Parathyroid adenoma (tissue), 2 donors: ENCODE measurements around the gene CEP44.
"Not testable (repeated sequence)": the region's sequence is repeated elsewhere in the genome, so short reads cannot be mapped to it uniquely, and the experiment has no call there.

Experiments
- H2AFZ ChIP-seq: fragments of 300-600 bp; sonication (generic); one replicate; pipeline ENCODE4 v1.7.0; 2017; ENCODE audit warnings: antibody characterized with exemption, mild to moderate bottlenecking
- H3K27ac ChIP-seq: fragments of 300-600 bp; sonication (generic); one replicate; pipeline ENCODE4 v1.7.0; 2017
- H3K27me3 ChIP-seq: fragments of 300-600 bp; sonication (generic); one replicate; pipeline ENCODE4 v1.7.0; 2017; ENCODE audit warnings: low read length; ENCODE audit not compliant: control insufficient read depth, insufficient read depth
- H3K36me3 ChIP-seq: fragments of 300-600 bp; sonication (generic); one replicate; pipeline ENCODE4 v1.7.0; 2017; ENCODE audit warnings: low read length; ENCODE audit not compliant: control insufficient read depth, insufficient read depth
- H3K4me1 ChIP-seq: fragments of 300-600 bp; sonication (generic); one replicate; pipeline ENCODE4 v1.7.0; 2017; ENCODE audit warnings: control low read depth
- H3K4me2 ChIP-seq: fragments of 300-600 bp; sonication (generic); one replicate; pipeline ENCODE4 v1.7.0; 2017; ENCODE audit warnings: low read length
- H3K4me3 ChIP-seq: fragments of 300-600 bp; sonication (generic); one replicate; pipeline ENCODE4 v1.7.0; 2017; ENCODE audit warnings: low read depth, low read length
- H3K79me2 ChIP-seq: fragments of 300-600 bp; sonication (generic); one replicate; pipeline ENCODE4 v1.7.0; 2017; ENCODE audit warnings: control low read depth
- H3K9ac ChIP-seq: fragments of 300-600 bp; sonication (generic); one replicate; pipeline ENCODE4 v1.7.0; 2017; ENCODE audit warnings: mild to moderate bottlenecking
- H3K9me3 ChIP-seq: fragments of 300-600 bp; sonication (generic); one replicate; pipeline ENCODE4 v1.7.0; 2017; ENCODE audit warnings: low read length; ENCODE audit not compliant: control insufficient read depth
- TF ChIP-seq, protein P1 (sequence below): fragments of 300-600 bp; sonication (generic); IDR thresholded peaks from one replicate; pipeline ENCODE4 v1.7.0; 2017; ENCODE audit warnings: antibody characterized with exemption, mild to moderate bottlenecking
- donor health status: primary hyperparathyroidism.

Gene CEP44

DNA sequence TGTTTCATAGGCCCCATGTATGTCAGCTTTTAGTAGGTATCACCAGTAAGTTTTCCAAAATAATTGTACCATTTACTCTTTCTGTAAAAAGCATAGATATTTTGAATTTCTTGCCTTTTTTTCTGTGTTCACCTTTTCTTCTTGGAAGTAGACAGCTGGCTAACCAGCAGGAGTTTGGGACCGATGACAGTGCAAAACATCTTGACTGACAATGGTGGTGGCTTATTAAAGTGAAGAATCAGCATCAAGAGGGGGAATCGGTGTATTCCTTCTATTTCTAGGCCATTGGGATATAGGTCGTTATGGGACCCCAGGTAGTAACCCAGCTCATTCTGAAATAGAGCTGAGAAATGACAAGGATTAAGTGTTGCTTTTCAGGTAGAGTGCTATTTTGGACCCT lies 3.2 kb downstream of the CEP44 start:
- Histone ChIP-seq H3K4me3 (no peak overlapping the region), H3K27ac (no peak overlapping the region), H3K9me3 (no peaks in the 10 kb centered on the region), H3K4me2 (no peak overlapping the region), H3K27me3 (no peaks in the 10 kb centered on the region), H3K9ac (no peak overlapping the region), H3K79me2 (peaks cover 9% of the 10 kb centered on the region), H3K4me1 (no peaks in the 10 kb centered on the region), H3K36me3 (no peaks in the 10 kb centered on the region), H2AFZ (no peak overlapping the region)
- TF ChIP-seq, protein P1, sequence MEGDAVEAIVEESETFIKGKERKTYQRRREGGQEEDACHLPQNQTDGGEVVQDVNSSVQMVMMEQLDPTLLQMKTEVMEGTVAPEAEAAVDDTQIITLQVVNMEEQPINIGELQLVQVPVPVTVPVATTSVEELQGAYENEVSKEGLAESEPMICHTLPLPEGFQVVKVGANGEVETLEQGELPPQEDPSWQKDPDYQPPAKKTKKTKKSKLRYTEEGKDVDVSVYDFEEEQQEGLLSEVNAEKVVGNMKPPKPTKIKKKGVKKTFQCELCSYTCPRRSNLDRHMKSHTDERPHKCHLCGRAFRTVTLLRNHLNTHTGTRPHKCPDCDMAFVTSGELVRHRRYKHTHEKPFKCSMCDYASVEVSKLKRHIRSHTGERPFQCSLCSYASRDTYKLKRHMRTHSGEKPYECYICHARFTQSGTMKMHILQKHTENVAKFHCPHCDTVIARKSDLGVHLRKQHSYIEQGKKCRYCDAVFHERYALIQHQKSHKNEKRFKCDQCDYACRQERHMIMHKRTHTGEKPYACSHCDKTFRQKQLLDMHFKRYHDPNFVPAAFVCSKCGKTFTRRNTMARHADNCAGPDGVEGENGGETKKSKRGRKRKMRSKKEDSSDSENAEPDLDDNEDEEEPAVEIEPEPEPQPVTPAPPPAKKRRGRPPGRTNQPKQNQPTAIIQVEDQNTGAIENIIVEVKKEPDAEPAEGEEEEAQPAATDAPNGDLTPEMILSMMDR: no peak

DNA sequence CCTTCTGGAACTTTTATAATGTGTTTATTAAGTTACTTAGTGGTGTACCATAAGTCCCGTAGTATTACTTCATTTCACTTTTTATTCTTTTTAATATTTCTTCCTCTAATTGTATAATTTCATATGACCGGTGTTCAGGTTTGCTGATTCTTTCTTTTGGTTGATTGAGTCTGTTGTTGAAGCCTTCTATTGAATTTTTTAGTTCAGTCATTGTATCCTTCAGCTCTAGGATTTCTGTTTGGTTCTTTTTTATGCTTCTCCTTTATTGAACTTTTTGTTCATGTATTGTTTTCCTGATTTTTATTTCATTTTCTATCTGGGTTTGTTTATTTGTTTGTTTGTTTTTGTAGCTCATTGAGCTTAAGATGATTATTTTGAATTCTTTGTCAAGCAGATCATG lies 8.8 kb downstream of the CEP44 start:
- Histone ChIP-seq H3K9me3 (no peaks in the 10 kb centered on the region), H3K79me2 (peaks cover 6% of the 10 kb centered on the region), H3K9ac (no peak overlapping the region), H3K27ac (no peak overlapping the region), H3K4me2 (no peak overlapping the region), H3K36me3 (no peaks in the 10 kb centered on the region), H3K27me3 (no peaks in the 10 kb centered on the region), H2AFZ (no peak overlapping the region), H3K4me3 (no peak overlapping the region), H3K4me1 (no peaks in the 10 kb centered on the region)
- TF ChIP-seq, protein P1: no peak

DNA sequence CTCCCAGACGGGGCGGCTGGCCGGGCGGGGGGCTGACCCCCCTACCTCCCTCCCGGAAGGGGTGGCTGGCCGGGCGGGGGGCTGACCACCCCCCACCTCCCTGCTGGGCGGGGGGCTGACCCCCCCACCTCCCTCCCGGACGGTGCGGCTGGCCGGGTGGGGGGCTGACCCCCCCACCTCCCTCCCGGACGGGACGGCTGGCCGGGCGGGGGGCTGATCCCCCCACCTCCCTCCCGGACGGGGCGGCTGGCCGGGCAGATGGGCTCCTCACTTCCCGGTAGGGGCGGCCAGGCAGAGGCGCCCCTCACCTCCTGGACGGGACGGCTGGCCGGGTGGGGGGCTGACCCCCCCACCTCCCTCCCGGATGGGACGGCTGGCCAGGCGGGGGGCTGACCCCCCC lies 10.9 kb downstream of the CEP44 start:
- not testable (repeated sequence) for H3K79me2 ChIP-seq, H3K27me3 ChIP-seq, H2AFZ ChIP-seq, H3K4me3 ChIP-seq, H3K9me3 ChIP-seq, H3K9ac ChIP-seq, H3K4me2 ChIP-seq, H3K4me1 ChIP-seq, H3K36me3 ChIP-seq, H3K27ac ChIP-seq

DNA sequence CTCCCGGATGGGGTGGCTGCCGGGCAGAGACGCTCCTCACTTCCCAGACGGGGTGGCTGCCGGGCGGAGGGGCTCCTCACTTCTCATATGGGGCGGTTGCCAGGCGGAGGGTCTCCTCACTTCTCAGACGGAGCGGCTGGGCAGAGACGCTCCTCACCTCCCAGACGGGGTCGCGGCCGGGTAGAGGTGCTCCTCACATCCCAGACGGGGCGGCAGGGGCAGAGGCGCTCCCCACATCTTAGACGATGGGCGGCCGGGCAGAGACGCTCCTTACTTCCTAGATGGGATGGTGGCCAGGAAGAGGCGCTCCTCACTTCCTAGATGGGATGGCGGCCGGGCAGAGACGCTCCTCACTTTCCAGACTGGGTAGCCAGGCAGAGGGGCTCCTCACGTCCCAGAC lies 11.4 kb downstream of the CEP44 start:
- not testable (repeated sequence) for H3K27ac ChIP-seq, H3K4me3 ChIP-seq, H3K4me2 ChIP-seq, H3K79me2 ChIP-seq, H3K9ac ChIP-seq, H3K27me3 ChIP-seq, H3K4me1 ChIP-seq, H3K9me3 ChIP-seq, H2AFZ ChIP-seq, H3K36me3 ChIP-seq

DNA sequence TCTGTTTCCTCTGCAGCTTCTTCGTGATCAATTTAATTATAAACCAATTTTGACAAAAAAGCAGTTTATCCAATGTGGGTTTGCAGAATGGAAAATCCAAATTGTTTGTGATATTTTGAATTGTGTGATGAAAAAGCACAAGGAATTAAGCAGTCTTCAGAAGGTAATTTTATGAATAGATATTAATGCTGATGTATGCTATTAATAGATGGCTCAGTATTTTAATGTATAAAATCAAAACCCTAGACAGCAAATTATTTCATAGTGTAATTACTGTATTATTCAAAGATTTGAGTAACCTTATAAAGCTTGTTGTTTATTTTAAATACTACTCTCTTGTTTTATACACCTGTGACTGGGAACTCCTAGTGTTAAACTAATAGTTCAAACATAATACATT lies 20.0 kb downstream of the CEP44 start:
- H3K36me3 ChIP-seq: no peaks in the 10 kb centered on the region
- no peak overlapping the region for H3K4me3 ChIP-seq
- H3K27me3 ChIP-seq: no peaks in the 10 kb centered on the region
- H3K9me3 ChIP-seq: no peaks in the 10 kb centered on the region
- H3K27ac ChIP-seq: no peak overlapping the region
- H2AFZ ChIP-seq: no peak overlapping the region
- no peaks in the 10 kb centered on the region for H3K4me1 ChIP-seq
- H3K79me2 ChIP-seq: no peaks in the 10 kb centered on the region
- no peak overlapping the region for H3K9ac ChIP-seq
- TF ChIP-seq, protein P1: no peak
- no peak overlapping the region for H3K4me2 ChIP-seq

DNA sequence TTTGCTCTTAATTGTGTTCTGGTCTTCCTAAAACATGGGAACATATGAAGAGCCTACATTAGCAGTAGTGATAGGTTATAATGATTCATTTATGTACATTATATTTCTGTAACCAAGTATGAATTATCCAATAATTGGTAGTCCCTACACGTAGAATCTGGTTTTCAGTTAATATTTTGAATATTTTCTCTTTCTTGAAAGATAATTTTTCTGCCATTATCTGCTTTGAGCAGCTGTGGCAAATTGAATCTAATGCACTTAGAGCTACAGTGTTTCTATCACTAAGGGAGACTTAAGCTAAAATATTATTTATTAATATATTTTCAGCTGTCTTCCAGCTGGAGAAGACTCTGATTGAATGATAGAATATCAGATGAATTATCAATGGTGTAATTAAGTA lies 21.0 kb downstream of the CEP44 start:
- Histone ChIP-seq H3K4me1 (no peaks in the 10 kb centered on the region), H3K9me3 (no peaks in the 10 kb centered on the region), H3K9ac (no peak overlapping the region), H3K4me3 (no peak overlapping the region), H3K36me3 (no peaks in the 10 kb centered on the region), H2AFZ (no peak overlapping the region), H3K27me3 (no peaks in the 10 kb centered on the region), H3K27ac (no peak overlapping the region), H3K4me2 (no peak overlapping the region), H3K79me2 (no peaks in the 10 kb centered on the region)
- TF ChIP-seq, protein P1: no peak
